A549 (cell line): Measurements from ENCODE around the gene ZBED5.
A peak's percentile ranks its signal among the peaks of the same experiment; 100 is the strongest.

Experiments used
- CTCF ChIP-seq: fragments of >200 bp; sonication (Bioruptor Twin); formaldehyde crosslinking; IDR thresholded peaks from 3 replicates; pipeline ENCODE4 v1.5.1; 2016
- JUN ChIP-seq, 2 experiments: fragments of >200 bp; sonication (Bioruptor Twin); formaldehyde crosslinking; IDR thresholded peaks; 2 replicates in 1 of 2; 3 replicates in 1 of 2; pipeline ENCODE4 v1.6.1; 2016 to 2017
- TF ChIP-seq, protein P1 (sequence below): IDR thresholded peaks from 2 replicates; pipeline ENCODE4 v1.6.1; 2012

- TF ChIP-seq CTCF (peak; percentile 55), JUN (IDR thresholded peaks at IDR 0.05) (no peak)
- TF ChIP-seq, protein P1, sequence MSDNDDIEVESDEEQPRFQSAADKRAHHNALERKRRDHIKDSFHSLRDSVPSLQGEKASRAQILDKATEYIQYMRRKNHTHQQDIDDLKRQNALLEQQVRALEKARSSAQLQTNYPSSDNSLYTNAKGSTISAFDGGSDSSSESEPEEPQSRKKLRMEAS = no peak
These were observed 20.8 kb upstream of the ZBED5 start for GRCh38 chr11:10878408-10879214.
